GM18861 (cell line): Measurements from ENCODE around the gene SLC39A8.
"Not testable (repeated sequence)": the region's sequence is repeated elsewhere in the genome, so short reads cannot be mapped to it uniquely, and the experiment has no call there.

ENCODE experiments used
- ATAC-seq: cut with Tn5 transposase; IDR thresholded peaks from one replicate; pipeline ENCODE4 v1.9.1; 2021; ENCODE audit not compliant: unreplicated experiment

Gene SLC39A8

GRCh38 chr4:102302762-102303161, 42.5 kb downstream of the SLC39A8 start:
- no peak for ATAC-seq

- no peak for ATAC-seq
These were observed 44.1 kb downstream of the SLC39A8 start for GRCh38 chr4:102301167-102301566.

GRCh38 chr4:102299354-102300107, 45.8 kb downstream of the SLC39A8 start:
- peak; percentile 78 for ATAC-seq

GRCh38 chr4:102298716-102299115, 46.6 kb downstream of the SLC39A8 start:
- no peak for ATAC-seq

- no peak for ATAC-seq
These were observed 50.0 kb downstream of the SLC39A8 start for GRCh38 chr4:102295153-102295862.

- no peak for ATAC-seq
These were observed 56.8 kb downstream of the SLC39A8 start for GRCh38 chr4:102288497-102288896.

GRCh38 chr4:102285831-102286230, 59.5 kb downstream of the SLC39A8 start:
- ATAC-seq: no peak

- no peak for ATAC-seq
These were observed 64.0 kb downstream of the SLC39A8 start for GRCh38 chr4:102281171-102281839.

- not testable (repeated sequence) for ATAC-seq
These were observed 72.0 kb downstream of the SLC39A8 start for GRCh38 chr4:102273317-102273716.

- no peak for ATAC-seq
These were observed 73.0 kb downstream of the SLC39A8 start for GRCh38 chr4:102272318-102272717.

- no peak for ATAC-seq
These were observed 76.9 kb downstream of the SLC39A8 start for GRCh38 chr4:102268355-102268754.

- ATAC-seq: peak; percentile 93
These were observed 82.1 kb downstream of the SLC39A8 start for GRCh38 chr4:102263024-102263787.

- no peak for ATAC-seq
These were observed 85.6 kb downstream of the SLC39A8 start for GRCh38 chr4:102259702-102260101.

- no peak for ATAC-seq
These were observed 86.2 kb downstream of the SLC39A8 start for GRCh38 chr4:102259081-102259480.

GRCh38 chr4:102256321-102256720, 89.0 kb downstream of the SLC39A8 start:
- ATAC-seq: no peak

GRCh38 chr4:102253860-102254259, 91.4 kb downstream of the SLC39A8 start:
- no peak for ATAC-seq

GRCh38 chr4:102252171-102252570, 93.1 kb downstream of the SLC39A8 start:
- ATAC-seq: no peak

GRCh38 chr4:102250341-102250740, 94.9 kb downstream of the SLC39A8 start:
- no peak for ATAC-seq

- ATAC-seq: no peak
These were observed 98.2 kb downstream of the SLC39A8 start for GRCh38 chr4:102247041-102247440.

- ATAC-seq: no peak
These were observed 98.9 kb downstream of the SLC39A8 start for GRCh38 chr4:102246416-102246815.

- no peak for ATAC-seq
These were observed 100.3 kb downstream of the SLC39A8 start for GRCh38 chr4:102244878-102245535.
